GM18499 (cell line): Measurements from ENCODE around the gene AFG3L2.
"Not testable (repeated sequence)": the region's sequence is repeated elsewhere in the genome, so short reads cannot be mapped to it uniquely, and the experiment has no call there.

ENCODE experiments used
- ATAC-seq: cut with Tn5 transposase; IDR thresholded peaks from one replicate; pipeline ENCODE4 v1.9.1; 2021; ENCODE audit warnings: moderate number of reproducible peaks; ENCODE audit not compliant: insufficient read depth, unreplicated experiment

The AFG3L2 gene

DNA sequence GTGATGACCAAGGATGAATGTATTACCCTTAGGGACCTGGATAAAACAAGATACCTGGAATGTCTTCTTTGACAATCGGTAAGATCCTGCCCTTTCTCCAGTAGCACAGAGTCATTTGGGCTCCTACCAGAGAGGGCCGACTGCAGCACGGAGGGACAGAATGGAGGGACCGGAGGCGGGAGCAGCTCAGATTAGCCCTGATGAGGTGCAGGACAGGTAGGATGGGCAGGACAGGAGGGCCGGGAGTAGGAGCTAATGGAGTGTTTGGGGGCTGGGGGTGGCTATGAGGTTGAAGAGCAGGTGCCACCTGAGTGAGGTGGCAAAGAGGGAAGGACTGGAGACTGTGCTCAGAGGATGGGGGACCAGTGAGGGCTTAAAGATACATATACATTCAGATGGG, 20.8 kb upstream of the AFG3L2 start:
- no peak for ATAC-seq

DNA sequence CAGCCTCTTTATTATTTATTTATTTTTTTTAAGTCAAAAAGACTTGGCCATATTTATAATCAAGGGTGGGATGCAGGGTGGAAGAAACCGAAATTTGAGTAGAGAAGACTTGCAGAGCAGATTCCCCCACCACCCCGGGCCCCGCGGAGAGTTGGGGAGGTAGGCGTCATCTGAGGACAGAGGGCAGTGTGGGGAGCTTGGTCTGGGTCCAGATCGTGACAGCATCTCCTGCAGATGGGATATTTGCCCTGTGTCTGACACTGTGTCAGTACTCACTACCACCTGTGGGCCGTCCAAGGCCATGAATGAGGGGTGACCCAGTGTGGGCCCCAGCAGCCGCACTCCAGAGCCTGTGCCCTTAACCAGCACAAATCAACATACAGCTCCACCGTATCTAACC, 20.2 kb upstream of the AFG3L2 start:
- no peak for ATAC-seq

DNA sequence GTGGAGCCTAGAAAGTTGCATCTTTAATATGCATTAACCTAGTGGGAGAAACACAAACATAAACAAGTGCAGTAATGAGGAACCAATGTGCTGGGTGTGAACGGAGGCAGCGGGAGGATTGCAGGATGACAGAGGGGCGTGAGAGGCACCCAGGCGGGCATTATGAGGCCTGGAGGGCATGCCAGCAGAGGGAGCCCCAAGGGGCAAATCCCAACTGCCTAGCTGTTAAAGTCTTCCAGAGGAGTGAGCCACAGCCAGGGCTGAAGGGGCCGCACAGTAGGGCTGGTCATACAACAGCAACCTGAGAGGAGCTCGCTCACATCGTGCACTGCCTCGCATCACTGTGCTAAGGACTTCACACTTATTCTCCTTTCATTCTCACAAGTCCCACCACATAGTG, 17.4 kb upstream of the AFG3L2 start:
- no peak for ATAC-seq

DNA sequence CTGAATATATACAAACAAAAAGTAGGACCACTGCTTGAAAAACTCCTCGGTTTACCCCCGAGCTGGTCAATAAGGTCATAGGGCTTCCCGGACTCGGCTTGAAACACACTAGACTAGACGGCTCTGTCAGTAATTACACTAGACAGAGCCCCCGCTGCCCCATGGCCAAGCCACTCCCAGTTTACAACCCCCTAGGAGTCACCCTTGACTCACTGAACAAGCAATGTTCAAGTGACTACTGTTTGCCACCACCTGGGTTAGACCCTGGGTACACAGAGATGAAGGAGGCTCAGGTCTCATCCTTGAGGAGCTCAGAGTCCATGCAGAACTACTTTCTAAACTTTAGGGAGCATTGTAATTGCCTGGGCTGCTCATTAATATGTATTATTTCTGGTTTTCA, 17.0 kb upstream of the AFG3L2 start:
- ATAC-seq: no peak

DNA sequence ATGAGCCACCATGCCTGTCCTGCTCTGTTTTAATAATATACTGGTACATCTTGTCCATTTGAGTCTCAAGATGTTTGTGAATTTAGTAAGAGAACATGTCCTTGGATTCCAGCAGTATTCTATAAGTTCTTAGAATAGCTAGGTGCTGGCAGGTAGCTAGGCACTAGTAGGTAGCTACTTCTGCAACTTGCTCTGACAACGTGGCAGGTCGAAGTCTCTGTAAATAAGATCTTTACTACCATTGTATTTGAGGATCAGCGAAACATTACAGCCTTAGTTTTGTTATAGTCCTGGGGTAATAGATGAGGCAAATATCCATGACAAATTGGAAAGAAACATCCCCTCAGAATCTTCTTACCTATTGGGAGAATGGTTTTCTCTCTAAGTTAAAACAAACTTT, 16.5 kb upstream of the AFG3L2 start:
- no peak for ATAC-seq

DNA sequence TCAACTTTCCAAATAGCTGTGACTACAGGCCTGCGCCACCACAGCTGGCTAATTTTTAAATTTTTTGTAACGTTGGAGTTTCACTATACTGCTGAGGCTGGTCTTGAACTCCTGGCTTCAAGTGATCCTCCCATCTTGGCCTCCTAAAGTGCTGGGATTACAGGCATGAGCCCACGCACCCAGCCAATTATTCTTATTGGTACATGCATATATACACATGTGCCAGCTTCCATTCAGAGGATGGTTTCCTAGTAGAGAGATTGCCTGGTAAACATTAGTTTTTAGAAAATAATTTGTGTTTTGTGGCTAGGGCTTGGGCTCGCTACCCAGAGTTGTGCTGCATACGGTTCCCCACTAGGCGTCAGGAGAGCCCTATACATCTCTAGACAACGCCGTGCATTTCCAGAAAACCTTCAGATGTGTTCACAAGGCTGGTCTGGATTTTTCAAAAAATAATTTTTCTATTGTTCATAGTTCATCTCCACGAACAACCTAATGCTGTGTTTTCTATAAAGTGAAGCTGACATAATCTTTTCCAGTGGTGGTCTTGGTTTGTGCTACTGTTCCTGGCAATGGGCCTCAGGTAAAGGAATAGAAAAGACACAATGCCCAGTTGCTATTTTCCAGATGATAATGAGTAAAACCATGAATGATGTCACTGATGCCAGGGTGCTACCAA, 14.6 kb upstream of the AFG3L2 start:
- ATAC-seq: no peak

DNA sequence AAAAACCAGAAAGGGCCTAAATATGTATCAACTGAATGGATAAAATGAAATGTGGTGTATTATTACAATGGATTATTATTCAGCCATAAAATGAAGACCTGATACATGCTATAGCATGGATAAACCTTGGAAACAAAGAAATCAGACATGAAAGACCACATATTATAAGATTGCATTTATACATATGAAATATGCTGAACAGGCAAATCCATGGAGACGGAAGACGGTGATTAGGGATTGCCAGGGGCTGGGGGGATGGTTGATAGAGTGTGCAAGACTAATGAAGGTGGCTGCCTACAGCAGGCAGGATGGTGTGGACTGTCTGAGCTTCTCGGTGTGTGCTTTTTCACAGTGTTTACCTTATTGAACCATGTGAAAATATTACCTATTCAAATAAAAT, 11.4 kb upstream of the AFG3L2 start:
- ATAC-seq: no peak

DNA sequence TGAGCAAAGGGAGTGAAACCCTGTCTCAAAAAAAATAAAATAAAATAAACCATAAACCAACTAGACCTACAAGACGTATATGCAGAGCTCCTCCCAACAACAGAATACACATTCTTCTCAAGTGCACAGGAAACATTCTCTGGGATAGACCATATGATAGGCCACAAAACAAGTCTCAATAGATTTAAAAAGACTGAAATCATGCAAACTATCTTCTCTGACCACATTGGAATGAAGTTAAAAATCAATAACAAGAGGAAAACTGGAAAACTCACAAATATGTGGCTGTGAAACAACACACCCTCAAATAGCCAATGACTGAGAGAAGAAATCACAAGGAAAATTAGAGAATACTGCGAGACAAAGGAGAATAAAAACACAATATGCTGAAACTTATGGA, 7.2 kb upstream of the AFG3L2 start:
- ATAC-seq: no peak

DNA sequence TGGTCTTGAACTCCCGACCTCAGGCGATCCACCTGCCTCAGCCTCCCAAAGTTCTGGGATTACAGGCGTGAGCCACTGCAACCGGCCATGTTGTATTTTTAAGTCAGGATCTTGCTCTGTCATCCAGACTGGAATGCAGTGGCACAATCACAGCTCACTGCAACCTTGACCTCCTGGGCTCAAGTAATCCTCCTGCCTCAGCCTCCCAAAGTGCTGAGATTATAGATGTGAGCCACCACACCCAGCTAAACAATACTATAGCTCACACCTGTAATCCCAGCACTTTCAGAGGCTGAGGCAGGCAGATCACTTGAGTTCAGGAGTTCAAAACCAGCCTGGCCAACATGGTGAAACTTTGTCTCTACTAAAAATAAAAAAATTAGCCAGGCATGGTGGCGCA, 6.7 kb upstream of the AFG3L2 start:
- ATAC-seq: not testable (repeated sequence)

DNA sequence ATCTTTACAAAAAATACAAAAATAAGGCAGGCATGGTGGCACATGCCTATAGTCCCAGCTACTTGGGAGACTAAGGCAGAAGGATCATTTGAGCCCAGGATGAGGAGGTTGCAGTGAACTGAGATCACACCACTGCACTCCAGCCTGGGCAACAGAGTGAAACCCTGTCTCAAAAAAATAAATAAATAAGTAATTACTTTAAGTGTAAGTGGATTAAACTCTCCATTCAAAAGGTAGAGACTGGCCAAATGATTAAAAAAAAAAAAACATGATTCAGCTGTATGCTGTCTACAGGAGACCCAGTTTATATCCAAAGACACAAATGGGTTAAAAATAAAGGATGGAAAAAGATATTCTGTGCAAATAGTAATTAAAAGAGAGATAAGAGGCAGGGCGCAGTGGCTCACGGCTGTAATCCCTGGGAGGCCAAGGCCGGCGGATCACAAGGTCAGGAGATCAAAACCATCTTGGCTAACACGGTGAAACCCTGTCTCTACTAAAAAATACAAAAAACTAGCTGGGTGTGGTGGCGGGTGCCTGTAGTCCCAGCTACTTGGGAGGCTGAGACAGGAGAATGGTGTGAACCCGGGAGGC, 5.3 kb upstream of the AFG3L2 start:
- not testable (repeated sequence) for ATAC-seq

DNA sequence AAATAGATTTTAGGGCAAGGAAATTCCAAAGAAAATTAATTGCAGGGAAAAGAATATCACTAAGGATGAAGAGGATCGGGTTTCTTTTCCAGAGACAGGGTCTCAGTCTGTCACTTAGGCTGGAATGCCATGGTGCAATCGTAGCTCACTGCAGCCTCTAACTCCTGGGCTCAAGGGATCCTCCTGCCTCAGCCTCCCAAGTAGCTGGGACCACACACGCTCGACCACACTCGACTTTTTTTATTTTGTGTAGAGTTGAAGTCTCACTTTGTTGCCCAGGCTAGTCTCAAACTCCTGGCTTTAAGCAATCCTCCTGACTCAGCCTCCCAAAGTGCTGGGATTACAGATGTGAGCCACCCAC, 1.2 kb upstream of the AFG3L2 start:
- not testable (repeated sequence) for ATAC-seq

DNA sequence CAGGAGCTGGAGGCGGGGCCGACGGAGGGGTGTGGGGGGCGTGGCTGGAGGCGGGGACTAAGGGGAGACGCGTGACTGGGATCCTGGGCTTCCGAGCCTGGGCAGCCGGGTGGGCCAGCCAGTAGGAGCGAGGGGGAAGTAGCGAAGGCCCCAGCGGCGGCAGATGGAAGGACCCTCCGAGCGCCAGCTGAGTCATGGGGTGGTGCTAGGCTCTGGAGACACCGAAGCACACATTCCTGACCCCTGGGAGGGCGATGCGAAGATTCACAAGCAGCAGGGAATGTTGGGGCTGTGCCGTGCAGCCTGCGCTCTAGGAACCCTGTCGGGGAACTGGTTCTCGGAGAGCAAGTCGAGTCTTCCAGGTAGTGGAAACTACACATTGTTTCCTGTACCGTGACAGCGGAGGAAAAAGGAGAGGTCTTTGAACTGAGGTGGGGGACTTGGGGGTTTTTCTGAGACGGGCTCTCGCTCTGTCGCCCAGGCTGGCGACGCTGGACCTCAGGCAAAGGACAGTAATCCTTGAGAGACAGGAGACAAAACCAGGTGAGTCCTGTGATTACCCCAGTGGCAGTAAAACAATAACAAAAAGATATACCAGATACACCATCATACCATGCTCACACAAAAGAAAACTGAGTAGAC, 650 bp upstream of the AFG3L2 start:
- ATAC-seq: peak; percentile 30

DNA sequence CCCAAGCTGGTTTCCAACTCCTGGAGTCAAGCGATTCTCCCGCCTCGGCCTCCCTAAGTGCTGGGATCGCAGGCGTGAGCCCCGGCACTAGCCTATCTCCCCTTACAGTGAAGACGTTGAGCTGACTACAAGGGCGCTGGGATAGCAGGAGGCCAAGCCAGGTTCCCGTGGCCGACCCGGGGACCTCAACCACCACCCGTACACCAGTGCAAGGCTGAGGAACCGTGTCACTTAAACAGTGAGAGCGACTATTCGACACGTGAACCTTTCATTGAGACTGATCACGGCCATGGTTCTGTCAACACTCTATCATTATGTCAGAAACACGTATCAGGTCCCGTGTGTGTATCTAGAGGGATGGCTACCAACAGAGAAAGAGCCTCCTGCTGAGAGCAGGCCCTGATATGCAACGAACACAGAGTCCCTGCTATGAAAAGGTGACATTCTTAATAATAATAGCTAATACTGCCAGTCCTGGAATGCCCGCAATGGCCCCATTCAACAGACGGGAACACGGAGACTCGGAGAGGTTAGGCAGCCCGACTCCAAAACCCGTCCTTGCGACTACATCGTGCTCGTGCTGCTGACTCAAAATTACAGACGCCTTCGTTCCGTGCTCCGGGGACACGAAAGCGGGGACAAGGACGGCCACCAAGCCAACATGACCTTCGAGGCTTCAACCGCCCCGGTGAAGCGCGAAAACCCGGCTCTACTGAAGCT, 833 bp downstream of the AFG3L2 start:
- no peak for ATAC-seq

DNA sequence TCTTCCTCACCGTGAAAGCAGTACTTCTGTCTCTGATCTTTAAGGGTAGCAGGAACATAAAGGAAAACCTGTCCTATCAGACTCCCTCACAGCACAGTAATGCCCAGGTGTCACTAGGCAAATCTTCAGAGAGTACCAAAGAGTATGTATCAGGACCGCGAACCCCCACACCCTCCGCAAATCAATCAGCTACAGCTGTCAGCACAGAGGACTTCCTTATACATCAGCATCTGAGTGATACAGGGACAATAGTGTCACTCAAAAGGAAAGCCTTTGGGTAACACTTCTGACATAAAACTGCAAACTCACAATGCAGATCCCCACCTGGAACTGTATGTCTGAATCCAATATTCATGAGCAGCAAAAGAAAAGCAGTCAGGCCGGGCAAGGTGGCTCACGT, 2.6 kb downstream of the AFG3L2 start:
- ATAC-seq: no peak

DNA sequence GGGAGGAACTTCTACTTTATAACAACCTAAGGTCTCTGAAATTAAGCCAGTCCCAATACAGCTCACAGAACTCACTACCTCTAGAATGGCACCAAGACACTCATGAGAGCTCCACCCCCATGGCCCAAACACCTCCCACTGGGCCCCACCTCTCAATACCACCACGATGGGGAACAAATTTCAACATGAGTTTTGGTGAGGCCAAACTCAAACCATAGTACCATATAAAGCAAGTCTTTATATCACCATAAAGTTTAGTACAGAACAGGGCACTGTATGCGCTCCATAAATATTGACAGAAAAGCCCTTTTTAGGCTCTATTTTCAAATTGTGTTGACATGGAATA, 3.3 kb downstream of the AFG3L2 start:
- no peak for ATAC-seq

DNA sequence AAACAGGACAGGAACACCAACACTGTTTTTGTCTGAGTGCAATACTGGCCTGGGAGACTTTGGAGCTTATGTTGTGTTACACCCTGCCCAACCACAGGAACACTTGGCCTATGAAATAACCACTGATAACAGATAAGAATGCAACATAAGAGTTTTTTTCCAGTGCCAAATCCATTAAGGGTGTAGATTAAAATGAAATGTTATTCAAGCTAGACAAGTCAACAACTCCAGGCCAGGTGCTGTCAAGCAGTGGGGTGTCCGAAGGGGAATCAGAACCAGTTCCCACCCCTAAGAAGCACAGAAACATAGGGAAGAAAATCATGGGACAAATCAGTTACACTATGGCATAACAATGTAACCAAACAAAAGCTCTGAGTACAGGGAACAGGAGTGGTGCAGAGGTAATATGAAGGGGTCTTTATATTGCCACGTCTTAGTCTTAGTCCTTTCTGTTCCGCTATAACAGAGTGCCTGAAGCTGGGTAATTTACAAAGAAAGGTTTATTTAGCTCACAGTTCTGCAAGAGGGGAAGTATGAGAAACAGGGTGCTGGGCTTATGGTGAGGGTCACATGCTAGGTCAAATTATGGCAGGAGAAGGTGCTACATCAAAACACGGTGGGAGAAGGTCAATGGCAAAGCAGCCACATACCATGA, 3.8 kb downstream of the AFG3L2 start:
- ATAC-seq: no peak

DNA sequence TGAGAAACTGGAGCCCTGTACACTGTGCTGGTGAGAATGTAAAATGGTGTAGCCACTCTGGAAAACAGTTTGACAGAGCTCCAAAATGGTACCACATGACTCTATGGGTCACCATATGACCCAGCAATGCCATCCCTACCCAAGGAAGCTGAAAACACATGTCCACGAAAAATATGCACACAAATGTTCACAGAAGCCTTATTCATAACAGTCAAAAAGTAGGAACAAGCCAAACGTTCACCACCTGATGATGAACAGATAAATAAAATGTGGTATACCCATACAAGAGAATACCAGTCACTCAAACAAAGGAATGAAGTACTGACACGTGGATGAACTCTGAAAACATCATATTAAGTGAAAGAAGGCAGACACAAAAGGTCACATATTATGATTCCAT, 4.6 kb downstream of the AFG3L2 start:
- ATAC-seq: no peak

DNA sequence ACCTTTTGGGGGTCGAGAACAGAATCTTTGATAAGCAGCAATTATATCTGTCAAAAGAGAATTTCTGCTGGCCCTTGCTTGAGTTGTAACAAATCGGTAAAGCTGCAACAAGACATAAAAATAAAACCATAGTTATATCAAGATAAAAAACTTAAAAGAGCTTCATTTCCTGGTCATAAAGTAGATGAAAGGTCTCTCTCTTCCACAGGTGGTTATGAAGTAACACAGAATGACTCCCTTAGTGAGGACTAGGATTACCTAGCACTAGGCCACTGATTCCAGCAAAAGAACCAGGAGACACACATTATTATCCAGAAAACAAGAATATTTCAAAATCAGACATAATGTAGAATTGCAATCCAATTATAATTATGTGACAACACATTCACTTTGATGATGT, 5.4 kb downstream of the AFG3L2 start:
- ATAC-seq: no peak

DNA sequence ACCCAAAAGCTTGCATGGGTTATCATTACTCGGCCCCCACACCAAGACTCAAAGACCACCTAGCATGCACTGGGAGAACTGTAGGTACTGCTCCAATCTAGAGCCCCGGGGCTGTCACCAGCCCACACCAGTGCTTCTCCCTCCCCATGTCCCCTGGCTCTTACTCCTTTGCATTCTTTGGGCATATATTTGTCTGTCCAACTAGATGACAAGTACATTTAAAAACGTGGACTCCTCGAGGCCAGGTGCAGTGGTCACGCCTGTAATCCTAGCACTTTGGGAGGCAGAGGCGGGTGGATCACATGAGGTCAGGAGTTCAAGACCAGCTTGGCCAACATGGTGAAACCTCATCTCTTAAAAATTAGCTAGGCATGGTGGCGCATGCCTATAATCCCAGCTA, 7.8 kb downstream of the AFG3L2 start:
- ATAC-seq: no peak

DNA sequence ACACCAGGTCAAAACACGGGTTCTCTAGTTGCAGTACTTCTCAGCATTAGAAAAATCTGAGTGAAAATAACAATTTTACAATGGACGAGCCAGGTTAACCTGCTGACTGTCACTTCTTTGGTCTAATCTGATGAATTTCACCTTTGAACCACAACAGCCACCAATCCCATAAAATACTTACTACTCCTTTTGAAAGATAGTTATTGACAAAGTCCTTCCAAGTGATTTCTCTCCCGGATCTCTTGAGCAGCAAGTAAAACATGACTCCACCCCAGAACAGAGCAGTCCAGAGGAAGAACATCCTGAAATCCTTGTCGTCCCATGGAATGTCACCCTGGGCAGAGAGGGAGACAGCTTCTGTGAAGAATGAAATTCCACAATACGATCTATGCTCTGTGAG, 10.2 kb downstream of the AFG3L2 start:
- ATAC-seq: no peak

DNA sequence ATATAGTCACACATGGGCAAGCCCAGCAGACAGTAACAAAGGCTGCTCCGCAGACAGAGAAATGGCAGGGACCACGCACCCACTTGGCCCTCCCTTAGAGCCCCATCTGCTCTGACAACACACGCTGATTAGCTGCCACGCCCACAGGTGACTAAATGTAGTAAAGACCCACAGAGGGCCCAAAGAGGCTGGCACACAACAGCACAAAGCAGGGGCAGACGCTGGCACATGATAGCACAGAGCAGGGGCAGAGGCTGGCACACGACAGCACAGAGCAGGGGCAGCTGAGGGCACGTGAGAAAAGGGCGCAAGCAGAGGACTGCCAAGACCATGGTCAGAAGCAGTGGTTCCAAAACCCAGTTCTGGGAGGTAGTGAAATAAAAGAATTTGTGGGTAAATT, 10.6 kb downstream of the AFG3L2 start:
- ATAC-seq: no peak
